Gastrocnemius medialis (tissue), 4 donors: ENCODE measurements around the gene SHC3.

Experiments used
- CTCF ChIP-seq, 5 experiments: fragments of 450-650 bp in 3 of 5; fragments of 200-600 bp in 2 of 5; sonication (generic) in 2 of 5; IDR thresholded peaks in 4 of 5; conservative IDR thresholded peaks in 1 of 5; 1 replicate in 4 of 5; 2 replicates in 1 of 5; pipeline ENCODE4 v1.5.1; 2016 to 2019; ENCODE audit warnings: antibody characterized with exemption in 5 of 5, mild to moderate bottlenecking in 3 of 5, moderate library complexity in 3 of 5
- POLR2A ChIP-seq, 2 donors: fragments of 450-650 bp; IDR thresholded peaks; one replicate each; pipeline ENCODE4 v1.6.1; 2017; ENCODE audit warnings: antibody characterized with exemption in 2 of 2, mild to moderate bottlenecking in 2 of 2, moderate library complexity in 2 of 2

GRCh38 chr9:89044881-89045280, 133.7 kb downstream of the SHC3 start:
- TF ChIP-seq CTCF (IDR thresholded peaks at IDR 0.05 in 4 of 5, conservative IDR thresholded peaks at IDR 0.05 in 1 of 5) = no peak
- TF ChIP-seq POLR2A (IDR thresholded peaks at IDR 0.05) = no peak
